HepG2 (cell line): ENCODE results near the gene NISCH. TPM values are rescaled to one million over a fixed set of nuclear protein-coding genes. Genes with fewer than 3 reads are reported as not detected.

Experiments used
- BORCS8-MEF2B ChIP-seq: sonication (generic); formaldehyde crosslinking; IDR thresholded peaks from 2 replicates; pipeline ENCODE4 v1.8.0; 2022; ENCODE audit warnings: mild to moderate bottlenecking, missing genetic modification reagents
- FOXC1 ChIP-seq: sonication (generic); formaldehyde crosslinking; IDR thresholded peaks from 2 replicates; pipeline ENCODE4 v1.8.0; 2022; ENCODE audit warnings: mild to moderate bottlenecking, missing genetic modification reagents, borderline replicate concordance
- HDAC2 ChIP-seq: sonication (generic); formaldehyde crosslinking; IDR thresholded peaks from 2 replicates; pipeline ENCODE4 v1.4.0; 2020; ENCODE audit warnings: missing genetic modification reagents
- HES4 ChIP-seq: sonication (generic); formaldehyde crosslinking; IDR thresholded peaks from 2 replicates; pipeline ENCODE4 v1.9.0; 2021; ENCODE audit warnings: mild to moderate bottlenecking, missing genetic modification reagents, borderline replicate concordance
- HMGXB3 ChIP-seq: sonication (generic); formaldehyde crosslinking; IDR thresholded peaks from 2 replicates; pipeline ENCODE4 v1.4.0; 2020; ENCODE audit warnings: missing genetic modification reagents, borderline replicate concordance
- JUND ChIP-seq: sonication (generic); formaldehyde crosslinking; IDR thresholded peaks from 2 replicates; pipeline ENCODE4 v1.8.0; 2022; ENCODE audit warnings: mild to moderate bottlenecking, missing genetic modification reagents
- MIER3 ChIP-seq: IDR thresholded peaks from 2 replicates; pipeline ENCODE4 v1.6.1; 2016; ENCODE audit warnings: missing compliant biosample characterization, borderline replicate concordance
- MTF2 ChIP-seq: sonication (generic); formaldehyde crosslinking; IDR thresholded peaks from 2 replicates; pipeline ENCODE4 v1.5.0; 2020; ENCODE audit warnings: missing genetic modification reagents, borderline replicate concordance
- MYC ChIP-seq: sonication (generic); formaldehyde crosslinking; IDR thresholded peaks from 2 replicates; pipeline ENCODE4 v1.9.0; 2021; ENCODE audit warnings: missing genetic modification reagents, borderline replicate concordance
- NCOR1 ChIP-seq: fragments of 200-600 bp; sonication (generic); IDR thresholded peaks from 2 replicates; pipeline ENCODE4 v1.7.0; 2017; ENCODE audit warnings: antibody characterized with exemption, low read length, borderline replicate concordance
- NFYC ChIP-seq: IDR thresholded peaks from 2 replicates; pipeline ENCODE4 v1.6.1; 2016; ENCODE audit warnings: missing genetic modification reagents, missing compliant biosample characterization
- POGZ ChIP-seq: sonication (generic); formaldehyde crosslinking; IDR thresholded peaks from 2 replicates; pipeline ENCODE4 v1.4.0; 2020; ENCODE audit warnings: mild to moderate bottlenecking, missing genetic modification reagents
- TCF7L2 ChIP-seq: IDR thresholded peaks from 2 replicates; pipeline ENCODE4 v1.6.1; 2011; ENCODE audit warnings: mild to moderate bottlenecking, low read depth, low read length, moderate library complexity
- ZNF251 ChIP-seq: sonication (generic); formaldehyde crosslinking; IDR thresholded peaks from 2 replicates; pipeline ENCODE4 v1.9.0; 2021; ENCODE audit warnings: mild to moderate bottlenecking, missing genetic modification reagents
- ZNF256 ChIP-seq: sonication (generic); formaldehyde crosslinking; conservative IDR thresholded peaks from 2 replicates; pipeline ENCODE4 v1.4.0; 2020; ENCODE audit warnings: missing genetic modification reagents
- ZNF33A ChIP-seq: sonication (generic); formaldehyde crosslinking; IDR thresholded peaks from 2 replicates; pipeline ENCODE4 v1.5.1; 2020; ENCODE audit warnings: missing genetic modification reagents, mild to moderate bottlenecking, moderate library complexity, borderline replicate concordance
- ZNF33B ChIP-seq: sonication (generic); formaldehyde crosslinking; IDR thresholded peaks from 2 replicates; pipeline ENCODE4 v1.5.1; 2020; ENCODE audit warnings: mild to moderate bottlenecking, missing genetic modification reagents
- ZNF383 ChIP-seq: sonication (generic); formaldehyde crosslinking; IDR thresholded peaks from 2 replicates; pipeline ENCODE4 v1.4.0; 2020; ENCODE audit warnings: missing genetic modification reagents, mild to moderate bottlenecking, borderline replicate concordance
- ZNF891 ChIP-seq: sonication (generic); formaldehyde crosslinking; IDR thresholded peaks from 2 replicates; pipeline ENCODE4 v1.5.0; 2020; ENCODE audit warnings: mild to moderate bottlenecking, missing genetic modification reagents
- polyA plus RNA-seq, 8 experiments: library from polyadenylated mRNA; depleted of rRNA in 3 of 8; stranded (reverse) in 7 of 8; unstranded in 1 of 8; fragments of >200 nt; fragmentation: Illumina TruSeq in 4 of 8; extraction: Trizol in 4 of 8; gene quantifications; 2 replicates each; pipeline versions ENCODE4 v1.2.1 to v1.2.3, GENCODE V29; 2011 to 2016; ENCODE audit warnings: low read depth in 4 of 8, missing spikeins in 1 of 8, mixed read lengths in 1 of 8; ENCODE audit not compliant: insufficient read depth in 1 of 8
- total RNA-seq, 5 experiments: library from RNA; depleted of rRNA; stranded (reverse); fragments of >200 nt; fragmentation: Illumina TruSeq; extraction: Trizol; gene quantifications; 2 replicates each; pipeline ENCODE4 v1.2.3, GENCODE V29; 2016; ENCODE audit warnings: low read depth in 1 of 5
- TF ChIP-seq, protein P1 (sequence below): sonication (generic); formaldehyde crosslinking; IDR thresholded peaks from 2 replicates; pipeline ENCODE4 v1.4.0; 2020; ENCODE audit warnings: missing genetic modification reagents
- TF ChIP-seq, protein P2 (sequence below), 2 experiments: fragments of 450-650 bp in 1 of 2; sonication (generic) in 1 of 2; formaldehyde crosslinking; IDR thresholded peaks; 2 replicates each; pipeline versions ENCODE4 v1.5.0 to v1.8.0; 2020 to 2022; ENCODE audit warnings: mild to moderate bottlenecking in 1 of 2, missing genetic modification reagents in 1 of 2
- TF ChIP-seq, protein P3 (sequence below): sonication (generic); formaldehyde crosslinking; IDR thresholded peaks from 2 replicates; pipeline ENCODE4 v1.4.0; 2020; ENCODE audit warnings: missing genetic modification reagents

Gene NISCH
- total and polyA plus RNA-seq, 2 of the 13 experiments (the other 11 are each of a cell fraction or from before 2014, with no cell fraction given), result 27.0 to 47.6 TPM

DNA sequence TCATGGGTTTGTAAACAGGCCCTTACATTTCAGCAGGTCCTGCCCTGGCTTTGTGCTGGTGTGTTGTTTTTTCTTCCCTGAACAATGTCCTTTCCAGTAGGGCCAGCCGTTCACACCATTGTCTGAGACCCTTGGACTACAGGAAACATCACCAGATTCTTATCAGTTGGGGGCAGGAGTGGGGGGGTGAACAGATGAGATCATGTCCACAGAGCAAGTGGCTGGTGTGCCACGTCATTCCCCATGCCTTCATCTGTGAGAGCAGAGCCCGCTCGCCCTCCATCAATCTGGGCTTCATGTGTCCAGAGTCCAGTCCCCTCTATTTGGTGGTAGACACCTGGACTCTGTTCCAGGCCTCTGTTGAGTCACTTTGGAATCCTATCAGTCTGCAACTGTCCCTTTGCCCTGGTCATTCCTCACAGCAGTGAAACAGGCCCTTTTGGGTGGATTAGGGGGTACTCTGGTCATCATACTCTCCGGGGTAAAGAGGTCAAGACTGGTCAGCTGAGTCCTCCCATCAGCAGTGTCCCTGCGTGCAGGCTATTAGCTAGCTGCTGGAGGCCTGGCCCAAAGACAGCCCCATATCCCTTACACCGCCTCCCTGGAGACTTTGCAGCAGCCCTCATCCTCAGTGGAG lies 25.5 kb upstream of the NISCH start (continued):
- TF ChIP-seq, protein P1, sequence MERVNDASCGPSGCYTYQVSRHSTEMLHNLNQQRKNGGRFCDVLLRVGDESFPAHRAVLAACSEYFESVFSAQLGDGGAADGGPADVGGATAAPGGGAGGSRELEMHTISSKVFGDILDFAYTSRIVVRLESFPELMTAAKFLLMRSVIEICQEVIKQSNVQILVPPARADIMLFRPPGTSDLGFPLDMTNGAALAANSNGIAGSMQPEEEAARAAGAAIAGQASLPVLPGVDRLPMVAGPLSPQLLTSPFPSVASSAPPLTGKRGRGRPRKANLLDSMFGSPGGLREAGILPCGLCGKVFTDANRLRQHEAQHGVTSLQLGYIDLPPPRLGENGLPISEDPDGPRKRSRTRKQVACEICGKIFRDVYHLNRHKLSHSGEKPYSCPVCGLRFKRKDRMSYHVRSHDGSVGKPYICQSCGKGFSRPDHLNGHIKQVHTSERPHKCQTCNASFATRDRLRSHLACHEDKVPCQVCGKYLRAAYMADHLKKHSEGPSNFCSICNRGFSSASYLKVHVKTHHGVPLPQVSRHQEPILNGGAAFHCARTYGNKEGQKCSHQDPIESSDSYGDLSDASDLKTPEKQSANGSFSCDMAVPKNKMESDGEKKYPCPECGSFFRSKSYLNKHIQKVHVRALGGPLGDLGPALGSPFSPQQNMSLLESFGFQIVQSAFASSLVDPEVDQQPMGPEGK (CRISPR knock-in tag), result peak; percentile 93
- TF ChIP-seq ZNF891 (CRISPR knock-in tag), result no peak
- TF ChIP-seq MIER3 (CRISPR knock-in tag), result peak; percentile 94
- TF ChIP-seq, protein P2, sequence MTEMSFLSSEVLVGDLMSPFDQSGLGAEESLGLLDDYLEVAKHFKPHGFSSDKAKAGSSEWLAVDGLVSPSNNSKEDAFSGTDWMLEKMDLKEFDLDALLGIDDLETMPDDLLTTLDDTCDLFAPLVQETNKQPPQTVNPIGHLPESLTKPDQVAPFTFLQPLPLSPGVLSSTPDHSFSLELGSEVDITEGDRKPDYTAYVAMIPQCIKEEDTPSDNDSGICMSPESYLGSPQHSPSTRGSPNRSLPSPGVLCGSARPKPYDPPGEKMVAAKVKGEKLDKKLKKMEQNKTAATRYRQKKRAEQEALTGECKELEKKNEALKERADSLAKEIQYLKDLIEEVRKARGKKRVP (CRISPR knock-in tag; IDR thresholded peaks at IDR 0.05), result peak in 1 of 2 experiments; percentile 52; a peak in 1 of 4 replicates
- peak; percentile 17 for TF ChIP-seq NFYC (CRISPR knock-in tag)
- TF ChIP-seq, protein P3, sequence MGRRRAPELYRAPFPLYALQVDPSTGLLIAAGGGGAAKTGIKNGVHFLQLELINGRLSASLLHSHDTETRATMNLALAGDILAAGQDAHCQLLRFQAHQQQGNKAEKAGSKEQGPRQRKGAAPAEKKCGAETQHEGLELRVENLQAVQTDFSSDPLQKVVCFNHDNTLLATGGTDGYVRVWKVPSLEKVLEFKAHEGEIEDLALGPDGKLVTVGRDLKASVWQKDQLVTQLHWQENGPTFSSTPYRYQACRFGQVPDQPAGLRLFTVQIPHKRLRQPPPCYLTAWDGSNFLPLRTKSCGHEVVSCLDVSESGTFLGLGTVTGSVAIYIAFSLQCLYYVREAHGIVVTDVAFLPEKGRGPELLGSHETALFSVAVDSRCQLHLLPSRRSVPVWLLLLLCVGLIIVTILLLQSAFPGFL (CRISPR knock-in tag), result no peak
- no peak for TF ChIP-seq ZNF33A (CRISPR knock-in tag)
- TF ChIP-seq ZNF256 (CRISPR knock-in tag), result no peak
- no peak for TF ChIP-seq MTF2 (CRISPR knock-in tag)
- peak; percentile 77; the same call in 1 of the 2 replicates for TF ChIP-seq MYC (CRISPR knock-in tag)
- no peak for TF ChIP-seq TCF7L2
- TF ChIP-seq FOXC1 (CRISPR knock-in tag), result no peak; the same call in 1 of the 2 replicates
- TF ChIP-seq ZNF383, result no peak
- 0 out of 2 replicates have a peak, but pooled peaks have one; percentile 24 for TF ChIP-seq BORCS8-MEF2B (CRISPR knock-in tag)
- peak; percentile 69; the same call in 1 of the 2 replicates for TF ChIP-seq HMGXB3 (CRISPR knock-in tag)
- peak; percentile 65; the same call in 1 of the 2 replicates for TF ChIP-seq POGZ (CRISPR knock-in tag)
- TF ChIP-seq NCOR1, result peak; percentile 89; the same call in 1 of the 2 replicates
- peak; percentile 93 for TF ChIP-seq JUND (CRISPR knock-in tag)
- peak; percentile 83 for TF ChIP-seq HDAC2
- peak; percentile 92 for TF ChIP-seq ZNF33B (CRISPR knock-in tag)
- no peak for TF ChIP-seq HES4 (CRISPR knock-in tag)
- TF ChIP-seq ZNF251 (CRISPR knock-in tag), result no peak
